GM06990 (cell line): Measurements from ENCODE around the gene TNFAIP3.

ENCODE experiments used
- DNase-seq: peaks from one replicate; pipeline ENCODE4 v3.0.0-alpha.2; 2011; ENCODE audit not compliant: insufficient read length; ENCODE audit errors: extremely low read depth
- H3K27me3 ChIP-seq: replicated peaks from 2 replicates; pipeline ENCODE4 v1.6.0; 2011; ENCODE audit warnings: low read length; ENCODE audit not compliant: control insufficient read depth, insufficient read depth
- H3K36me3 ChIP-seq: 2 replicates; pipeline ENCODE4 v1.5.1; 2011; ENCODE audit warnings: low read length; ENCODE audit not compliant: control insufficient read depth, insufficient read depth
- H3K4me3 ChIP-seq: replicated peaks from 2 replicates; pipeline ENCODE4 v1.5.1; 2011; ENCODE audit warnings: low read depth, mild to moderate bottlenecking, control low read depth, low read length
- CTCF ChIP-seq: IDR thresholded peaks from 2 replicates; pipeline ENCODE4 v1.5.1; 2011; ENCODE audit warnings: low read length, control low read depth, mild to moderate bottlenecking, inconsistent platforms; ENCODE audit not compliant: insufficient read depth, poor library complexity, severe bottlenecking

Gene TNFAIP3

GRCh38 chr6:137850816-137851602 lies 16.1 kb upstream of the TNFAIP3 start:
- H3K36me3 ChIP-seq = no peaks in the 10 kb centered on the region
- no peaks in the 10 kb centered on the region for H3K27me3 ChIP-seq
- no peak for DNase-seq
- no peak overlapping the region for H3K4me3 ChIP-seq
- no peak for TF ChIP-seq CTCF

- H3K36me3 ChIP-seq = no peaks in the 10 kb centered on the region
- no peak for TF ChIP-seq CTCF
- H3K27me3 ChIP-seq = no peaks in the 10 kb centered on the region
- no peak overlapping the region for H3K4me3 ChIP-seq
- no peak for DNase-seq
Measured at GRCh38 chr6:137851669-137852068, 15.4 kb upstream of the TNFAIP3 start.

- no peak for DNase-seq
- H3K36me3 ChIP-seq = no peaks in the 10 kb centered on the region
- H3K27me3 ChIP-seq = no peaks in the 10 kb centered on the region
- TF ChIP-seq CTCF = no peak
- H3K4me3 ChIP-seq = no peak overlapping the region
Measured at GRCh38 chr6:137852346-137852745, 14.7 kb upstream of the TNFAIP3 start.

GRCh38 chr6:137852811-137853210 lies 14.2 kb upstream of the TNFAIP3 start:
- no peak for DNase-seq
- no peak for TF ChIP-seq CTCF
- H3K36me3 ChIP-seq = no peaks in the 10 kb centered on the region
- no peak overlapping the region for H3K4me3 ChIP-seq
- no peaks in the 10 kb centered on the region for H3K27me3 ChIP-seq

- no peak for TF ChIP-seq CTCF
- no peak for DNase-seq
- no peak overlapping the region for H3K4me3 ChIP-seq
- H3K36me3 ChIP-seq = no peaks in the 10 kb centered on the region
- H3K27me3 ChIP-seq = no peaks in the 10 kb centered on the region
Measured at GRCh38 chr6:137853569-137854213, 13.4 kb upstream of the TNFAIP3 start.
